Left lung (tissue), 10 donors: ENCODE data around the gene DCTD. TPM values are rescaled to one million over a fixed set of nuclear protein-coding genes. Genes with fewer than 3 reads are reported as not detected.

Experiments used
- ATAC-seq: fragments of 200-7000 bp; cut with Tn5 transposase; one replicate; pipeline ENCODE4 v1.9.1; 2020; ENCODE audit warnings: moderate library complexity
- DNase-seq, 4 donors: peaks; one replicate each; pipeline ENCODE4 v3.0.0-alpha.2; 2013 to 2020
- H3K27ac ChIP-seq, 2 donors: fragments of 200-600 bp; sonication (generic) in 1 of 2; one replicate each; pipeline versions ENCODE4 v1.5.0 to v1.8.0; 2020 to 2021
- H3K27me3 ChIP-seq, 2 donors: fragments of 200-600 bp; sonication (generic) in 1 of 2; one replicate each; pipeline versions ENCODE4 v1.5.0 to v1.8.0; 2020 to 2021
- H3K36me3 ChIP-seq, 2 donors: fragments of 200-600 bp; sonication (generic) in 1 of 2; one replicate each; pipeline versions ENCODE4 v1.5.0 to v1.8.0; 2020 to 2021
- H3K4me1 ChIP-seq, 2 donors: fragments of 200-600 bp; one replicate each; pipeline ENCODE4 v1.8.0; 2021
- H3K4me3 ChIP-seq, 2 donors: fragments of 200-600 bp; sonication (generic) in 1 of 2; one replicate each; pipeline versions ENCODE4 v1.5.0 to v1.8.0; 2020 to 2021; ENCODE audit warnings: mild to moderate bottlenecking in 1 of 2
- H3K9me3 ChIP-seq, 2 donors: fragments of 200-600 bp; sonication (generic) in 1 of 2; one replicate each; pipeline versions ENCODE4 v1.5.0 to v1.8.0; 2020 to 2021
- CTCF ChIP-seq, 2 donors: fragments of 200-600 bp; sonication (generic) in 1 of 2; IDR thresholded peaks; one replicate each; pipeline versions ENCODE4 v1.5.0 to v1.8.0; 2021; ENCODE audit warnings: antibody characterized with exemption in 2 of 2
- intact Hi-C, 2 donors: fragments of 100-400 bp; cut with DNase I; formaldehyde crosslinking; loops; one replicate each; pipeline versions ENCODE4 v1.11.2 to v1.14.2; 2022
- polyA plus RNA-seq, 6 donors: library from polyadenylated mRNA; unstranded; fragments of 120-200 nt; gene quantifications; one replicate each; pipeline ENCODE4 v1.2.1, GENCODE V29; 2013; ENCODE audit not compliant: insufficient read length in 6 of 6
- total RNA-seq, 2 donors: library from RNA; stranded (reverse); fragmentation: NEBNext Ultra II Directional; extraction: Animal tissue kit (Norgen Biotek cat#: 25700); gene quantifications; one replicate each; pipeline ENCODE4 v1.2.1, GENCODE V29; 2021
- donor health status: DM: no; HTN: yes; CAD: no.
- donor health status: DM: no; HTN: no; CAD: no.

DCTD gene
- total and polyA plus RNA-seq, 8 donors, result 83.4 to 116 (median 105) TPM

GRCh38 chr4:182918791-182919302 lies 1.7 kb upstream of the DCTD start:
- H3K36me3 ChIP-seq, result peaks cover 0 to 13% of the 10 kb centered on the region in 2 donors
- no peaks in the 10 kb centered on the region for H3K9me3 ChIP-seq
- DNase-seq, result no peak
- intact Hi-C loops, result no loop called here
- H3K4me1 ChIP-seq, result peaks cover 5 to 22% of the 10 kb centered on the region in 2 donors
- H3K4me3 ChIP-seq, result no peak overlapping the region
- TF ChIP-seq CTCF (IDR thresholded peaks at IDR 0.05), result no peak
- no peak overlapping the region for H3K27ac ChIP-seq
- ATAC-seq, result no peak
- H3K27me3 ChIP-seq, result no peaks in the 10 kb centered on the region

GRCh38 chr4:182918044-182918607 lies 940 bp upstream of the DCTD start:
- no peak for ATAC-seq
- intact Hi-C loops, result no loop called here

GRCh38 chr4:182916483-182917181 lies 554 bp downstream of the DCTD start:
- H3K27ac ChIP-seq, result peak overlapping the region; percentile 96 to 97
- H3K27me3 ChIP-seq, result no peaks in the 10 kb centered on the region
- no peak for TF ChIP-seq CTCF (IDR thresholded peaks at IDR 0.05)
- peak overlapping the region; percentile 64 to 65 for H3K4me3 ChIP-seq
- H3K9me3 ChIP-seq, result no peaks in the 10 kb centered on the region
- peaks cover 5 to 22% of the 10 kb centered on the region in 2 donors for H3K4me1 ChIP-seq
- intact Hi-C loops, result no loop called here
- ATAC-seq (peak; percentile 49), DNase-seq (peak; percentile 55 to 85 (median 62))
- peaks cover 0 to 31% of the 10 kb centered on the region in 2 donors for H3K36me3 ChIP-seq

More at GRCh38 chr4:182918044-182918607, 940 bp upstream of the DCTD start:
- Histone ChIP-seq H3K27ac (peak overlapping the region; percentile 96 to 97), H3K9me3 (no peaks in the 10 kb centered on the region), H3K4me1 (peaks cover 5 to 22% of the 10 kb centered on the region in 2 donors), H3K27me3 (no peaks in the 10 kb centered on the region), H3K4me3 (peak overlapping the region; percentile 65 to 69), H3K36me3 (peaks cover 0 to 20% of the 10 kb centered on the region in 2 donors)
- TF ChIP-seq CTCF (IDR thresholded peaks at IDR 0.05), result no peak
- DNase-seq, result no peak

- Histone ChIP-seq H3K9me3 (no peaks in the 10 kb centered on the region), H3K27ac (no peak overlapping the region), H3K36me3 (peaks cover 0 to 47% of the 10 kb centered on the region in 2 donors), H3K27me3 (no peaks in the 10 kb centered on the region), H3K4me3 (no peak overlapping the region), H3K4me1 (peaks cover 5 to 22% of the 10 kb centered on the region in 2 donors)
- TF ChIP-seq CTCF (IDR thresholded peaks at IDR 0.05), result no peak
- no peak for ATAC-seq
- no peak for DNase-seq
- intact Hi-C loops, result no loop called here
Measured at GRCh38 chr4:182914357-182914756, 2.8 kb downstream of the DCTD start.

GRCh38 chr4:182913621-182914020 lies 3.6 kb downstream of the DCTD start:
- H3K27me3 ChIP-seq, result no peaks in the 10 kb centered on the region
- intact Hi-C loops, result no loop called here
- peaks cover 0 to 47% of the 10 kb centered on the region in 2 donors for H3K36me3 ChIP-seq
- DNase-seq (no peak), ATAC-seq (no peak)
- H3K4me3 ChIP-seq, result no peak overlapping the region
- H3K4me1 ChIP-seq, result peaks cover 5 to 14% of the 10 kb centered on the region in 2 donors
- no peak for TF ChIP-seq CTCF (IDR thresholded peaks at IDR 0.05)
- H3K27ac ChIP-seq, result no peak overlapping the region
- H3K9me3 ChIP-seq, result no peaks in the 10 kb centered on the region
